ENCODE data around the gene PARD3B.

- TF ChIP-seq CTCF (IDR thresholded peaks at IDR 0.05): no peak
- no peak for TF ChIP-seq POLR2A (IDR thresholded peaks at IDR 0.05)
These were observed 161.7 kb downstream of the PARD3B start for GRCh38 chr2:204706939-204707338.

All from lower leg skin (tissue), 3 donors.